BLaER1 treated with 17β-estradiol and CSF1 and Interleukin-3, amounts not matched to agents 10 nM and 100 nM (cell line): Measurements from ENCODE around the gene YPEL4.

Experiments
- H3K27ac ChIP-seq, 11 experiments: shearing (Covaris generic); formaldehyde crosslinking; 2 replicates each; pipeline ENCODE4 v1.8.1; 2022
- H3K27me3 ChIP-seq, 11 experiments: shearing (Covaris generic); formaldehyde crosslinking; 2 replicates each; pipeline ENCODE4 v1.8.1; 2022
- H3K36me3 ChIP-seq, 11 experiments: shearing (Covaris generic); formaldehyde crosslinking; 2 replicates each; pipeline ENCODE4 v1.8.1; 2022
- H3K4me1 ChIP-seq, 10 experiments: shearing (Covaris generic); formaldehyde crosslinking; 2 replicates each; pipeline ENCODE4 v1.8.1; 2022
- H3K4me2 ChIP-seq, 11 experiments: shearing (Covaris generic); formaldehyde crosslinking; 2 replicates each; pipeline ENCODE4 v1.8.1; 2022
- H3K4me3 ChIP-seq, 10 experiments: shearing (Covaris generic); formaldehyde crosslinking; 2 replicates each; pipeline ENCODE4 v1.8.1; 2022
- H3K9ac ChIP-seq, 11 experiments: shearing (Covaris generic); formaldehyde crosslinking; 2 replicates each; pipeline ENCODE4 v1.8.1; 2022
- H3K9me3 ChIP-seq, 11 experiments: shearing (Covaris generic); formaldehyde crosslinking; replicated peaks in 1 of 11; 2 replicates each; pipeline ENCODE4 v1.8.1; 2022
- H4K20me1 ChIP-seq, 11 experiments: shearing (Covaris generic); formaldehyde crosslinking; 2 replicates each; pipeline ENCODE4 v1.8.1; 2022
- Cebpa-rat ChIP-seq, 11 experiments: shearing (Covaris generic); IDR thresholded peaks; 2 replicates each; pipeline ENCODE4 v1.8.1; 2022

Gene YPEL4

GRCh38 chr11:57633394-57634070, 16.2 kb downstream of the YPEL4 start:
- no peak for TF ChIP-seq Cebpa-rat (IDR thresholded peaks at IDR 0.05)
- Histone ChIP-seq H3K27me3 (peaks cover 0 to 5% (median 0%) of the 10 kb centered on the region in 11 experiments; a peak in 1 of 22 replicates), H3K27ac (no peak overlapping the region), H3K9me3 (no peaks in the 10 kb centered on the region), H3K36me3 (no peaks in the 10 kb centered on the region), H3K9ac (no peak overlapping the region), H4K20me1 (no peaks in the 10 kb centered on the region), H3K4me1 (peaks cover 7 to 22% (median 17%) of the 10 kb centered on the region in 10 experiments; a peak in 19 of 20 replicates), H3K4me3 (no peak overlapping the region), H3K4me2 (no peak overlapping the region)

DNA sequence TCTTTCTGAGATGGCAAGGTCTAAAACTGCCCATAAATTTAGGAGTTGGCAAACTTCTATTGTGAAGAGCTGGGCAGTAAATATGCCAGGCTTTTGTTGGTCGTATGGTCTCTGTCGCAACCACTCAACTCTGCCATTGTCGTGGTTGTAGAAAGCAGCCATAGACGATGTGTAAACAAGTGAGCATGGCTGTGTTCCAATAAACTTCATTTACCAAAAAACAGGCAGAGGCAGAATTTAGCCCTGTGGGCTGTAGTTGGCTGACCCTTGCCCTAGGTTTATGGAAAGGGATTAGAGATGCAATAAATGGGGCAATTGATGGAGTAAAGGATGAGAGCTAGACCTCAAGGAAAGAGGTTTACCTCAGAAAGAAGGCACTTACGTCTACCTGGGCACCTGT, 17.6 kb downstream of the YPEL4 start:
- H3K9ac ChIP-seq = no peak overlapping the region
- no peak overlapping the region for H3K27ac ChIP-seq
- TF ChIP-seq Cebpa-rat (IDR thresholded peaks at IDR 0.05) = no peak
- H3K9me3 ChIP-seq = no peaks in the 10 kb centered on the region
- H3K36me3 ChIP-seq = no peaks in the 10 kb centered on the region
- peaks cover 0 to 13% (median 8%) of the 10 kb centered on the region in 10 experiments; a peak in 13 of 20 replicates for H3K4me1 ChIP-seq
- no peaks in the 10 kb centered on the region for H4K20me1 ChIP-seq
- no peak overlapping the region for H3K4me3 ChIP-seq
- no peaks in the 10 kb centered on the region for H3K27me3 ChIP-seq
- H3K4me2 ChIP-seq = no peak overlapping the region

DNA sequence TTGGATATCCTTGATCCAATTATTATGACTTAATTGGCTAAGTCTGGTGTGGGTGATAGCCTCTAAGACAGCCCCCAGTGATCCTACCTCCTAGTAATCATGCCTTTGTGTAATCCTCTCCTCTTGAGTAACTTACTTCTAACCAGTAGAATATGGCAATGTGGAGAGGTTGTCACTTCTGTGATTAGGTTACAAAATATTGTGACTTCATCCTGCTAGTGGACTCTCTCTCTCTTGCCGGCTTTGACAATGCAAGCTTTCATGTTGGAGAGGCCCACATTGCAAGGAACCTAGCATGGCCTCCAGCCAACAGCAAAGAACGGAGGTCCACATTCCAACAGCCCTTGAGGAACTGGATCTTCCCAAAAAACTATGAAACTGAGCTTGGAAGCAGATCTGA, 19.5 kb downstream of the YPEL4 start:
- H3K4me1 ChIP-seq = peaks cover 0 to 8% (median 5%) of the 10 kb centered on the region in 10 experiments; a peak in 6 of 20 replicates
- no peaks in the 10 kb centered on the region for H3K27me3 ChIP-seq
- no peak for TF ChIP-seq Cebpa-rat (IDR thresholded peaks at IDR 0.05)
- no peak overlapping the region for H3K9ac ChIP-seq
- H4K20me1 ChIP-seq = no peaks in the 10 kb centered on the region
- no peak overlapping the region for H3K4me2 ChIP-seq
- no peak overlapping the region for H3K4me3 ChIP-seq
- no peaks in the 10 kb centered on the region for H3K9me3 ChIP-seq
- no peak overlapping the region for H3K27ac ChIP-seq
- H3K36me3 ChIP-seq = no peaks in the 10 kb centered on the region

GRCh38 chr11:57626895-57627294, 22.8 kb downstream of the YPEL4 start:
- Histone ChIP-seq H3K4me1 (peaks cover 0 to 18% (median 9%) of the 10 kb centered on the region in 10 experiments; a peak in 15 of 20 replicates), H3K4me3 (no peak overlapping the region)

DNA sequence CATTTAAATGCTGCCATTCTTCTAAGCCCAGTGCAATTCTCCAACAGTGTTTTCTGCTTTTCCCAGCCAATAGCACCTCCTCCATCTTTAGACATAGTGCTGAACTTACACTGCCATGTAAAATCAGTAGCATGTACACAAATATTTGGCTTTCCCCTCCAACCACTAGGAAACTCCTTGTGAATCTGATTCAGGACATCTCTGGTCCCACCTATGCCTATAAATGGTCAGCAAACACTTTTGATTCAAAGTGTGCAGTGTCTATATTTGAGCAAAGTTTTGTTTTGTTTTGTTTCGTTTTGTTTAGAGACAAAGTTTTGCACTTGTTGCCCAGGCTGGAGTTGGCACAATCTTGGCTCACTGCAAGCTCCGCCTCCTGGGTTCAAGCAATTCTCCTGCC, 24.8 kb downstream of the YPEL4 start:
- Histone ChIP-seq H3K9ac (no peak overlapping the region), H4K20me1 (no peaks in the 10 kb centered on the region), H3K36me3 (peaks cover 0 to 2% (median 0%) of the 10 kb centered on the region in 11 experiments; a peak in 2 of 22 replicates), H3K9me3 (peaks cover 16 to 29% (median 25%) of the 10 kb centered on the region in 11 experiments), H3K4me2 (no peak overlapping the region), H3K27ac (no peak overlapping the region), H3K4me1 (peaks cover 0 to 18% (median 9%) of the 10 kb centered on the region in 10 experiments; a peak in 15 of 20 replicates), H3K27me3 (no peaks in the 10 kb centered on the region), H3K4me3 (no peak overlapping the region)
- TF ChIP-seq Cebpa-rat (IDR thresholded peaks at IDR 0.05) = no peak

More at GRCh38 chr11:57626895-57627294, 22.8 kb downstream of the YPEL4 start:
- Histone ChIP-seq H3K36me3 (no peaks in the 10 kb centered on the region), H3K27me3 (no peaks in the 10 kb centered on the region), H3K9ac (no peak overlapping the region), H3K4me2 (no peak overlapping the region), H3K9me3 (peaks cover 0 to 9% (median 5%) of the 10 kb centered on the region in 11 experiments; a peak in 7 of 22 replicates), H4K20me1 (no peaks in the 10 kb centered on the region), H3K27ac (no peak overlapping the region)
- no peak for TF ChIP-seq Cebpa-rat (IDR thresholded peaks at IDR 0.05)

- no peak overlapping the region for H3K4me3 ChIP-seq
- H3K4me2 ChIP-seq = no peak overlapping the region
- H3K9me3 ChIP-seq = peaks cover 30 to 49% (median 42%) of the 10 kb centered on the region in 11 experiments
- no peaks in the 10 kb centered on the region for H3K27me3 ChIP-seq
- no peaks in the 10 kb centered on the region for H4K20me1 ChIP-seq
- peaks cover 0 to 3% (median 0%) of the 10 kb centered on the region in 11 experiments; a peak in 3 of 22 replicates for H3K36me3 ChIP-seq
- no peak overlapping the region for H3K9ac ChIP-seq
- H3K4me1 ChIP-seq = peaks cover 0 to 13% (median 4%) of the 10 kb centered on the region in 10 experiments; a peak in 9 of 20 replicates
- TF ChIP-seq Cebpa-rat (IDR thresholded peaks at IDR 0.05) = no peak
- H3K27ac ChIP-seq = no peak overlapping the region
These were observed 27.4 kb downstream of the YPEL4 start for GRCh38 chr11:57622263-57622662.

GRCh38 chr11:57620467-57620866, 29.2 kb downstream of the YPEL4 start:
- no peak overlapping the region for H3K4me2 ChIP-seq
- H3K9ac ChIP-seq = no peak overlapping the region
- H3K27me3 ChIP-seq = no peaks in the 10 kb centered on the region
- no peak for TF ChIP-seq Cebpa-rat (IDR thresholded peaks at IDR 0.05)
- H3K36me3 ChIP-seq = peaks cover 0 to 3% (median 0%) of the 10 kb centered on the region in 11 experiments; a peak in 3 of 22 replicates
- H3K27ac ChIP-seq = no peak overlapping the region
- peaks cover 30 to 49% (median 42%) of the 10 kb centered on the region in 11 experiments for H3K9me3 ChIP-seq
- H3K4me3 ChIP-seq = no peak overlapping the region
- peaks cover 0 to 13% (median 4%) of the 10 kb centered on the region in 10 experiments; a peak in 9 of 20 replicates for H3K4me1 ChIP-seq
- no peaks in the 10 kb centered on the region for H4K20me1 ChIP-seq

GRCh38 chr11:57619331-57619730, 30.4 kb downstream of the YPEL4 start:
- Histone ChIP-seq H3K9ac (no peak overlapping the region), H3K4me2 (no peak overlapping the region), H3K27me3 (no peaks in the 10 kb centered on the region), H3K9me3 (peaks cover 30 to 49% (median 42%) of the 10 kb centered on the region in 11 experiments), H3K4me3 (no peak overlapping the region; a peak in 1 of 20 replicates), H3K36me3 (peaks cover 0 to 11% (median 0%) of the 10 kb centered on the region in 11 experiments; a peak in 3 of 22 replicates), H3K27ac (no peak overlapping the region), H4K20me1 (no peaks in the 10 kb centered on the region), H3K4me1 (peaks cover 0 to 13% (median 6%) of the 10 kb centered on the region in 10 experiments; a peak in 10 of 20 replicates)
- TF ChIP-seq Cebpa-rat (IDR thresholded peaks at IDR 0.05) = no peak

- H3K27me3 ChIP-seq = no peaks in the 10 kb centered on the region
- peaks cover 30 to 49% (median 42%) of the 10 kb centered on the region in 11 experiments for H3K9me3 ChIP-seq
- no peak overlapping the region for H3K4me2 ChIP-seq
- no peak overlapping the region for H3K4me3 ChIP-seq
- H3K4me1 ChIP-seq = peaks cover 0 to 5% (median 3%) of the 10 kb centered on the region in 10 experiments; a peak in 5 of 20 replicates
- H3K36me3 ChIP-seq = peaks cover 0 to 15% (median 0%) of the 10 kb centered on the region in 11 experiments; a peak in 3 of 22 replicates
- H3K27ac ChIP-seq = no peak overlapping the region
- no peak for TF ChIP-seq Cebpa-rat (IDR thresholded peaks at IDR 0.05)
- H4K20me1 ChIP-seq = no peaks in the 10 kb centered on the region
- no peak overlapping the region for H3K9ac ChIP-seq
These were observed 31.3 kb downstream of the YPEL4 start for GRCh38 chr11:57618438-57618837.
